ENCODE results near the gene SHOX. TPM values are rescaled to one million over a fixed set of nuclear protein-coding genes. Genes with fewer than 3 reads are reported as not detected.
"Not testable (repeated sequence)": the region's sequence is repeated elsewhere in the genome, so short reads cannot be mapped to it uniquely, and the experiment has no call there.

The SHOX gene
- total RNA-seq, 1 donor from 2014 or later: not detected

GRCh38 chrX:617401-617800 is 13.2 kb upstream of the SHOX start:
- no peak for TF ChIP-seq CTCF (IDR thresholded peaks at IDR 0.05; ENCODE audit: insufficient read depth, low read length, poor library complexity, severe bottlenecking)
- no peak for DNase-seq (ENCODE audit: low read depth)
- Histone ChIP-seq H3K36me3 (ENCODE audit: control insufficient read depth, insufficient read depth, low read length) (no peaks in the 10 kb centered on the region), H3K4me3 (ENCODE audit: low read depth, low read length) (no peak overlapping the region), H3K27me3 (ENCODE audit: control insufficient read depth, insufficient read depth, low read length) (peaks cover 5% of the 10 kb centered on the region)

GRCh38 chrX:617891-618290 is 12.7 kb upstream of the SHOX start:
- Histone ChIP-seq H3K4me3 (ENCODE audit: low read depth, low read length) (no peak overlapping the region), H3K36me3 (ENCODE audit: control insufficient read depth, insufficient read depth, low read length) (no peaks in the 10 kb centered on the region), H3K27me3 (ENCODE audit: control insufficient read depth, insufficient read depth, low read length) (peaks cover 5% of the 10 kb centered on the region)
- no peak for TF ChIP-seq CTCF (IDR thresholded peaks at IDR 0.05; ENCODE audit: insufficient read depth, low read length, poor library complexity, severe bottlenecking)
- no peak for DNase-seq (ENCODE audit: low read depth)

- H3K36me3 ChIP-seq (ENCODE audit: control insufficient read depth, insufficient read depth, low read length); DNase-seq (ENCODE audit: low read depth); H3K27me3 ChIP-seq (ENCODE audit: control insufficient read depth, insufficient read depth, low read length); H3K4me3 ChIP-seq (ENCODE audit: low read depth, low read length): not testable (repeated sequence)
Measured at GRCh38 chrX:618304-618703, 12.3 kb upstream of the SHOX start.

GRCh38 chrX:618761-619450 is 11.7 kb upstream of the SHOX start:
- peaks cover 9% of the 10 kb centered on the region for H3K27me3 ChIP-seq (ENCODE audit: control insufficient read depth, insufficient read depth, low read length)
- no peak for TF ChIP-seq CTCF (IDR thresholded peaks at IDR 0.05; ENCODE audit: insufficient read depth, low read length, poor library complexity, severe bottlenecking)
- H3K36me3 ChIP-seq (ENCODE audit: control insufficient read depth, insufficient read depth, low read length): no peaks in the 10 kb centered on the region
- H3K4me3 ChIP-seq (ENCODE audit: low read depth, low read length): no peak overlapping the region
- no peak for DNase-seq (ENCODE audit: low read depth)

GRCh38 chrX:619451-619811 is 11.2 kb upstream of the SHOX start:
- Histone ChIP-seq H3K27me3 (ENCODE audit: control insufficient read depth, insufficient read depth, low read length) (peaks cover 13% of the 10 kb centered on the region), H3K36me3 (ENCODE audit: control insufficient read depth, insufficient read depth, low read length) (no peaks in the 10 kb centered on the region), H3K4me3 (ENCODE audit: low read depth, low read length) (no peak overlapping the region)
- no peak for DNase-seq (ENCODE audit: low read depth)
- TF ChIP-seq CTCF (IDR thresholded peaks at IDR 0.05; ENCODE audit: insufficient read depth, low read length, poor library complexity, severe bottlenecking): no peak

GRCh38 chrX:619812-620531 is 10.6 kb upstream of the SHOX start:
- TF ChIP-seq CTCF (IDR thresholded peaks at IDR 0.05; ENCODE audit: insufficient read depth, low read length, poor library complexity, severe bottlenecking): no peak
- no peak for DNase-seq (ENCODE audit: low read depth)
- Histone ChIP-seq H3K4me3 (ENCODE audit: low read depth, low read length) (no peak overlapping the region), H3K27me3 (ENCODE audit: control insufficient read depth, insufficient read depth, low read length) (peaks cover 14% of the 10 kb centered on the region), H3K36me3 (ENCODE audit: control insufficient read depth, insufficient read depth, low read length) (no peaks in the 10 kb centered on the region)
